ENCODE data around the gene ACTL8. TPM values are rescaled to one million over a fixed set of nuclear protein-coding genes. Genes with fewer than 3 reads are reported as not detected.

ACTL8 gene
- total RNA-seq, 1 experiment from 2014 or later, result not detected

- Histone ChIP-seq H3K36me3 (ENCODE audit: control insufficient read depth, insufficient read depth, low read length) (no peaks in the 10 kb centered on the region), H3K4me1 (ENCODE audit: control insufficient read depth, insufficient read depth, low read length) (no peaks in the 10 kb centered on the region), H3K27ac (ENCODE audit: low read length) (no peak overlapping the region), H3K4me3 (ENCODE audit: low read depth in 2 of 2, low read length in 2 of 2) (no peak overlapping the region), H3K27me3 (ENCODE audit: control insufficient read depth, insufficient read depth, low read length) (no peaks in the 10 kb centered on the region), H3K9me3 (ENCODE audit: control insufficient read depth, insufficient read depth, low read depth, low read length) (no peaks in the 10 kb centered on the region)
- DNase-seq (ENCODE audit: low read depth, low spot score), result no peak
- CTCF ChIA-PET, result no interaction called here
- TF ChIP-seq TCF7L2 (IDR thresholded peaks at IDR 0.05; ENCODE audit: low read depth, low read length), result no peak
- no peak; the same call in 1 of the 2 replicates for TF ChIP-seq CTCF (IDR thresholded peaks at IDR 0.05)
- no peak for TF ChIP-seq REST (IDR thresholded peaks at IDR 0.05; ENCODE audit: insufficient read depth in 1 of 2, low read depth in 2 of 2, low read length in 1 of 2)
- TF ChIP-seq POLR2AphosphoS5 (IDR thresholded peaks at IDR 0.05; ENCODE audit: low read depth, low read length), result no peak
- no peak for TF ChIP-seq SIN3A (IDR thresholded peaks at IDR 0.05; ENCODE audit: borderline replicate concordance, insufficient read depth, low read depth, low read length)
- ATAC-seq, result peak; percentile 67
- intact Hi-C loops (cut with micrococcal nuclease; ENCODE audit: unreplicated experiment) (no loop called here), in situ Hi-C loops (cut with HindIII; ENCODE audit: low pct_unique_long_range_greater_than_20kb, low sequenced_read_pairs) (no loop called here)
- no TSS peak for BruUV-seq (replicated peaks)
- POLR2A ChIA-PET, result no interaction called here
Observed at GRCh38 chr1:17723684-17724083, 31.4 kb upstream of the ACTL8 start.

- H3K36me3 ChIP-seq (ENCODE audit: control insufficient read depth, insufficient read depth, low read length), result no peaks in the 10 kb centered on the region
- ChIA-PET CTCF (no interaction called here), POLR2A (no interaction called here)
- ATAC-seq (no peak), DNase-seq (ENCODE audit: low read depth, low spot score) (no peak)
- H3K27ac ChIP-seq (ENCODE audit: low read length), result no peak overlapping the region
- H3K9me3 ChIP-seq (ENCODE audit: control insufficient read depth, insufficient read depth, low read depth, low read length), result no peaks in the 10 kb centered on the region
- H3K4me3 ChIP-seq (ENCODE audit: low read depth in 2 of 2, low read length in 2 of 2), result no peak overlapping the region
- no peaks in the 10 kb centered on the region for H3K27me3 ChIP-seq (ENCODE audit: control insufficient read depth, insufficient read depth, low read length)
- intact Hi-C loops (cut with micrococcal nuclease; ENCODE audit: unreplicated experiment) (no loop called here), in situ Hi-C loops (cut with HindIII; ENCODE audit: low pct_unique_long_range_greater_than_20kb, low sequenced_read_pairs) (no loop called here)
- no peak for TF ChIP-seq TCF7L2 (IDR thresholded peaks at IDR 0.05; ENCODE audit: low read depth, low read length)
- TF ChIP-seq SIN3A (IDR thresholded peaks at IDR 0.05; ENCODE audit: borderline replicate concordance, insufficient read depth, low read depth, low read length), result no peak
- no peak for TF ChIP-seq POLR2AphosphoS5 (IDR thresholded peaks at IDR 0.05; ENCODE audit: low read depth, low read length)
- TF ChIP-seq CTCF (IDR thresholded peaks at IDR 0.05), result no peak
- TF ChIP-seq REST (IDR thresholded peaks at IDR 0.05; ENCODE audit: insufficient read depth in 1 of 2, low read depth in 2 of 2, low read length in 1 of 2), result no peak
- H3K4me1 ChIP-seq (ENCODE audit: control insufficient read depth, insufficient read depth, low read length), result no peaks in the 10 kb centered on the region
- no TSS peak for BruUV-seq (replicated peaks)
Observed at GRCh38 chr1:17724150-17724549, 31.0 kb upstream of the ACTL8 start.

Data from Panc1 (cell line).